KOPT-K1 (cell line): Measurements from ENCODE around the gene SAMD14.

ENCODE experiments used
- H3K27ac ChIP-seq: fragments of 200-600 bp; sonication (generic); 2 replicates; pipeline ENCODE4 v1.5.1; 2016; ENCODE audit warnings: antibody characterized with exemption, mild to moderate bottlenecking, low read depth, low read length; ENCODE audit not compliant: poor library complexity, severe bottlenecking
- H3K36me3 ChIP-seq: fragments of 200-600 bp; sonication (generic); 2 replicates; pipeline ENCODE4 v1.5.1; 2017; ENCODE audit warnings: antibody characterized with exemption, mild to moderate bottlenecking, low read length, moderate library complexity; ENCODE audit not compliant: insufficient read depth
- H3K9me3 ChIP-seq: fragments of 200-600 bp; sonication (generic); 2 replicates; pipeline ENCODE4 v1.5.1; 2017; ENCODE audit warnings: antibody characterized with exemption, low read length, mild to moderate bottlenecking; ENCODE audit not compliant: insufficient read depth, poor library complexity, severe bottlenecking

Gene SAMD14

DNA sequence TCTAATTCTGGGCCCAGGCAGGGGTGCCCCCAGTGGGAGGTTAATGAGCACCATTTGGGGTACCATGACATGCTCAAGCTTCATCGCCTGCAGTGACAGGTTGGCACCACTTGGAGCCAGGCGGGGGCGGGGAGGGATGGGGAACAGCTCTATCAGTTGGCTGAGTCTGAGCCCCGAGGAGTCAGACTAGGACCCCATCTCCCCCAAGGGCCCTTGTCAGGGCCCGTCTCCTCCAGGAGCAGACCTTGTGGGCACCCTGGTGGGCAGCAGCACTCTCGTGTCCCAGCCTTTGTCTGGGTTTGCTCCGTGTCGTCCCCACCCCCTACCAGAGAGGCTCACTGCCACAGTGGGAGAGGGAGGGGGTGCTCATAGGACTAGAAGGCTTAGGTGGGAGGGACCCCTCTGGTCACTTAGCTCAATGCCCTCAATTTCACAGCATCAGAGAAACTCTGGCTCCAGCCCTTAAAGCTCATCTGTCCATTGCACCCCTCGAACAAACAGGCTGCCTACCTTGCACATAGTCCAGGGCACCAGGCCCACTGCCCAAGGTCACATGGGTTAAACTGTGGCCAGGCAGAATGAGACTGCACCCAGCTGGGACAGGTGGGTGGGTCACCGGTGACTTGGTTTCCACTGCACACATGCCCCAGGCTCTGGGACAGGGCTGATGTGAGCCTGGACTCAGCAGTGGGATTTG is 16.4 kb upstream of the SAMD14 start:
- H3K36me3 ChIP-seq = peaks cover 40% of the 10 kb centered on the region
- H3K27ac ChIP-seq = no peak overlapping the region
- H3K9me3 ChIP-seq = no peaks in the 10 kb centered on the region

DNA sequence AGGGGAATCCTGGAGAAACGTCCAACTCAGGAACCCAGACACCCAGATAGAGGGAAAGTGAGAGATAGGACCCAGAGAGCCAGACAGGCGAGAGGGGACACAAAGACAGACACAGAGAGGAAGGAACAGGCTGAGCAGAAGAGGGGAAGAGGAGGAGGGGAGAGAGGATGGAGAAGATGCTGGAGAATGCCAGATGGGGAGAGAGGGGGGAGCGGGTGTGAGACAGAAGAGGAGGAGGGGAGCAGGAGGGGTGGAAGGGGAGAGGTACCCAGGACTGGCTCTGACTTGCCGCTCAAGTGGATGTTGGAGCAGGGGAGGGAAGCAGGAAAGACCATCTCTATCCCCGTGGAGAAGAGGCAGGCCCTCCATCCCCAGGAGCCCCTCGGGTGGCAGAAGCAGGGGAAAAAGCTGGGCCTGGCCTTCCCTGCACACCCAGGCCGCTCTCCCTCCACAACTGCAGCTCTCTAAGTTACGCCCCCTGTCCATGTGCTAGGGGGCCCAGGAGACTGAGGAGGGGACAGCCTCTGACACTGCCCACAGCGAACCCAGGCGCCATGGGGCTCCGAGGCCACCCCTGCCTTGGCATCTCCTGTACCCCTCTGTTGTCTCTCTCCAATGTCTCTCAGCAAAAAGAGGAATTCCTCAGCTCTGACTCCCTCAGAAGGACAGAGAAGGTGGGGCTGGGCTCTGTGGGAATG is 15.7 kb upstream of the SAMD14 start:
- H3K27ac ChIP-seq = no peak overlapping the region
- H3K9me3 ChIP-seq = no peaks in the 10 kb centered on the region
- H3K36me3 ChIP-seq = peaks cover 47% of the 10 kb centered on the region

- Histone ChIP-seq H3K9me3 (no peaks in the 10 kb centered on the region), H3K36me3 (peaks cover 50% of the 10 kb centered on the region), H3K27ac (no peak overlapping the region)
Measured at GRCh38 chr17:50144845-50145531, 15.0 kb upstream of the SAMD14 start.

- no peak overlapping the region for H3K27ac ChIP-seq
- H3K36me3 ChIP-seq = peaks cover 55% of the 10 kb centered on the region
- no peaks in the 10 kb centered on the region for H3K9me3 ChIP-seq
Measured at GRCh38 chr17:50144355-50144754, 14.4 kb upstream of the SAMD14 start.

GRCh38 chr17:50143461-50144176 is 13.7 kb upstream of the SAMD14 start:
- Histone ChIP-seq H3K9me3 (no peaks in the 10 kb centered on the region), H3K36me3 (peaks cover 62% of the 10 kb centered on the region), H3K27ac (no peak overlapping the region)

DNA sequence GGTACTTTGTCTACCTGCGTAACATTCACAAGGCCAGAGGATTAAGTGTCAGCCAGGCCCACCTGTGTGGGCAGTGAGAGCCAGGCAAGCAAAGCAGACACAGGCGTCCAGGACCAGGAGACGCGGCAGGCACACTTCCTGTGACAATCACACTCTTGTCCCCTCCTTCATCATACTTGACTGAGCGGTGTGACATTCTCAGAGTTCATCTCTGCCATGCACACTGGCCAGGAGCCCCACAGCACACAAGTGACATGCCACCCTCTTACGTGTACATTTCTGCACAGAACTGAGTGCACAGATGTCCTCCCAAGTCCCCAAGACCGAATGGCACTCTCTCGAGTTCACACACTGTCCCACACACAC is 11.8 kb upstream of the SAMD14 start:
- Histone ChIP-seq H3K9me3 (no peaks in the 10 kb centered on the region), H3K36me3 (peaks cover 81% of the 10 kb centered on the region), H3K27ac (no peak overlapping the region)

- no peaks in the 10 kb centered on the region for H3K9me3 ChIP-seq
- H3K36me3 ChIP-seq = peaks cover 86% of the 10 kb centered on the region
- H3K27ac ChIP-seq = peak overlapping the region; percentile 48
Measured at GRCh38 chr17:50141026-50141744, 11.2 kb upstream of the SAMD14 start.

DNA sequence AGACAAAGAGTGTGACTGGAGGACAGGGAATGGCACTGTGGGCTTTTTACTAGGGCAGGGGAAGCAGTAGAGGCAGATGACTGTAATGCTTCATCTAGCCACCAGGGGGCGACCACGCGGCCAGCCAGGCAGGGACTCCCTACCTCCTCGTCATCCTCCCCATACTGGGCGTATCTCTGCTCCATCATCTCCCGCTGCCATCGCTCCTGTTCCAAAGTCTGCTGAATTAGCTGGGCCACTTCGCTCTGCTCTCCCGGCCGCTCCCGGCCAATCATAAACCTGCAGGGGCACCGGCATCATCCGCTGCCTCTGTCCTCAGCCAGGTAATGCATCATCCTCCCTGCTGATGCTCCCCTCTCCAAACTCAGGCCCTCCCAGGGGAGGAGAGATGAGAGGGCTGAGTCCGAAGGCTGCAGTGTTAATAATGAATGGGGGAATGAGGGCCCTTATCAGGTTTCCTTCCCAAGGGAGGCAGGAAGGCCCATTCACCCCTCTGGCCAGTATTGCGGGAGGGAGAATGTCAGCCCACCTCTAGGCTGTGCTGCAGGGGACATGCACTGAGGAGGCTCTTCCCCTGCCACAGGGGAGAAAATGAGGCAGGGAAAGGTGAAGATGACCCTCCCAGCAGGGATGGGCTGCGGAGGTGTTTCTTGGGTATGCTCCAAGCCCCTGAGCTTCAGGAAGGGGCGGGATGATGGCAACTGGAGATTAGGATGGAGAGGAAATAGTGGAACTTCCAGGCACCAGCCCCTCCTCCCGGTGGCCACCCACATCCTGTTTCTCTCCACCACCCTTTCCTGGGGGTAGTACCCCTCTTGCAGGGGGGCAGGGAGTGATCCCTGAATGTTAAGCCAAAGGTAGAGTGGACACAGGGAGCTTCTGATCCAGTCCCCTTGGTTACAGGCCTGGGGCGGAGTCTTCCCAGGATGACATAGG is 10.3 kb upstream of the SAMD14 start:
- Histone ChIP-seq H3K27ac (peak overlapping the region; percentile 48), H3K36me3 (peaks cover 93% of the 10 kb centered on the region), H3K9me3 (no peaks in the 10 kb centered on the region)

DNA sequence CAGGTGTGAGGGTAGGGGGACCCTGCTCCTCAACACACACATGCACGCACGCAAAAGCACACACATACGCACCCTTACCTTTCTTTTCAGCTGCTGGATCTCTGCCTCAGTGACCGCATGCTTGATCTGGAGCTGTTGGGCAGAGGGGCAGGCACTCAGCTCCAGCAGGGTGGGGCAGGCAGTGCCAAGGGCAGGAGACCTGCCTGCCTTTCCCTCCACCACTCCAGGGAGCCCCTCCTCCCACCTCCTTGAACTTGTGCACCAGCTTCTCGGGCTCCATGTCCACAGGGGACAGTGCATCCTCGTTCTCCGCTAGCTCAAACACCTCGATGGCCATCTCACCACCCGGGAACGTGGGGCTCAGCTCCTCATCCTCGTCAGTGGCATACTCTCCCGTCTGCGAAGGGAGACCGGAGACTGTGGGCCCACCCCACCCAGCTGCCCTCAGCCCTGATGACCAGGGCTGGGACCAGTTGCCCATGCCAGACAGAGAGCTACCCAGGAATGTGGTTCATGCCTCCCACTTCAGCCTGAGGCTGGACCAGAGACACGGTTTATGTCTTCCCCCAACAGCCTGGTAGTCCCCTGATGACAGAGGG is 9.3 kb upstream of the SAMD14 start:
- Histone ChIP-seq H3K27ac (no peak overlapping the region), H3K9me3 (no peaks in the 10 kb centered on the region), H3K36me3 (peaks cover 91% of the 10 kb centered on the region)

- H3K27ac ChIP-seq = no peak overlapping the region
- no peaks in the 10 kb centered on the region for H3K9me3 ChIP-seq
- H3K36me3 ChIP-seq = peaks cover 81% of the 10 kb centered on the region
Measured at GRCh38 chr17:50137042-50137441, 7.1 kb upstream of the SAMD14 start.

- H3K36me3 ChIP-seq = peaks cover 73% of the 10 kb centered on the region
- no peaks in the 10 kb centered on the region for H3K9me3 ChIP-seq
- H3K27ac ChIP-seq = no peak overlapping the region
Measured at GRCh38 chr17:50136096-50136687, 6.2 kb upstream of the SAMD14 start.

- H3K9me3 ChIP-seq = no peaks in the 10 kb centered on the region
- H3K36me3 ChIP-seq = peaks cover 66% of the 10 kb centered on the region
- no peak overlapping the region for H3K27ac ChIP-seq
Measured at GRCh38 chr17:50135316-50136095, 5.5 kb upstream of the SAMD14 start.
